Liver (tissue), 3 donors: ENCODE measurements around the gene SPATS1.

Experiments used
- TAF1 ChIP-seq: conservative IDR thresholded peaks from 2 replicates; pipeline ENCODE4 v1.6.1; 2016; ENCODE audit warnings: antibody characterized with exemption, mild to moderate bottlenecking
- TF ChIP-seq, protein P1 (sequence below): fragments of 150-350 bp; IDR thresholded peaks from 2 replicates; pipeline ENCODE4 v1.5.1; 2017; ENCODE audit warnings: improper control_type of control experiment, low read depth, low read length; ENCODE audit not compliant: missing input control
- donor health status: healthy.
- donor health status: healthy.

DNA sequence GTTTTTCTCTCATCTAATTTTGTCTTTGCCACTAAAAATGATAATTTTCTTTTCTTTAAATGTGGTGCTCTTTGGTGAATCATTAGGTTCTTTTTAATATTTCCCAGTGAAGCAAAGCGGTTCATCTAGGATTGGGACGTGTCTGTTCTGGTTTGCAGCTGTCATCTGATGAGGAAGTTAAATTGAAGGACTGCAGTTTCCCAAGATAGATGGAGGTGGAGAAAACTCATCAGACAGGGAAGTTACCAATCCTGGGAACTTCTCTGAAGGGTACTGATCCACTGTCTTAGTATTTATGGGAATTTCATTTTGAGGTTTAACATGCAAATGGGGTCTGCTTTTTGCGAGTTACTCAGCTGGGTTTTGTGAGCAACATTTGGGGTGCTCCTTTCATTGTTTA, 26.9 kb upstream of the SPATS1 start:
- TF ChIP-seq TAF1, result no peak
- TF ChIP-seq, protein P1, sequence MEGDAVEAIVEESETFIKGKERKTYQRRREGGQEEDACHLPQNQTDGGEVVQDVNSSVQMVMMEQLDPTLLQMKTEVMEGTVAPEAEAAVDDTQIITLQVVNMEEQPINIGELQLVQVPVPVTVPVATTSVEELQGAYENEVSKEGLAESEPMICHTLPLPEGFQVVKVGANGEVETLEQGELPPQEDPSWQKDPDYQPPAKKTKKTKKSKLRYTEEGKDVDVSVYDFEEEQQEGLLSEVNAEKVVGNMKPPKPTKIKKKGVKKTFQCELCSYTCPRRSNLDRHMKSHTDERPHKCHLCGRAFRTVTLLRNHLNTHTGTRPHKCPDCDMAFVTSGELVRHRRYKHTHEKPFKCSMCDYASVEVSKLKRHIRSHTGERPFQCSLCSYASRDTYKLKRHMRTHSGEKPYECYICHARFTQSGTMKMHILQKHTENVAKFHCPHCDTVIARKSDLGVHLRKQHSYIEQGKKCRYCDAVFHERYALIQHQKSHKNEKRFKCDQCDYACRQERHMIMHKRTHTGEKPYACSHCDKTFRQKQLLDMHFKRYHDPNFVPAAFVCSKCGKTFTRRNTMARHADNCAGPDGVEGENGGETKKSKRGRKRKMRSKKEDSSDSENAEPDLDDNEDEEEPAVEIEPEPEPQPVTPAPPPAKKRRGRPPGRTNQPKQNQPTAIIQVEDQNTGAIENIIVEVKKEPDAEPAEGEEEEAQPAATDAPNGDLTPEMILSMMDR, result no peak
